ENCODE measurements around the gene COPA. TPM values are rescaled to one million over a fixed set of nuclear protein-coding genes. Genes with fewer than 3 reads are reported as not detected.

The COPA gene
- total and polyA plus RNA-seq, 12 donors, result 58.4 to 209 (median 134) TPM

GRCh38 chr1:160284220-160284781 lies 58.7 kb downstream of the COPA start:
- peaks cover 0 to 48% of the 10 kb centered on the region in 2 donors for H3K36me3 ChIP-seq (replicated peaks in 1 of 2)
- peak overlapping the region; percentile 48 to 80 (median 78) for H3K4me3 ChIP-seq
- TF ChIP-seq CTCF (IDR thresholded peaks at IDR 0.05), result no peak
- TF ChIP-seq POLR2A (IDR thresholded peaks at IDR 0.05), result peak; percentile 42 to 80
- intact Hi-C loops (cut with DNase I), result no loop called here
- WGBS, 4 donors, result 1 to 2% (median 1%) methylated on average over 14 to 15 of the region's 15 CpGs
- DNase-seq, result peak in 6 of 7 donors; percentile 63 to 84 (median 70)
- H3K9me3 ChIP-seq (replicated peaks in 1 of 3), result no peaks in the 10 kb centered on the region
- H3K27ac ChIP-seq, result peak overlapping the region; percentile 70 to 92 (median 88)
- peaks cover 11 to 20% of the 10 kb centered on the region in 2 donors for H3K4me1 ChIP-seq (replicated peaks in 1 of 2)
- H3K27me3 ChIP-seq, result no peaks in the 10 kb centered on the region

GRCh38 chr1:160282807-160283206 lies 60.2 kb downstream of the COPA start:
- 90 to 94% (median 92%) methylated on average over 7 of the region's 7 CpGs for WGBS, 4 donors
- no peak for DNase-seq
- TF ChIP-seq CTCF (IDR thresholded peaks at IDR 0.05), result no peak
- Histone ChIP-seq H3K27me3 (no peaks in the 10 kb centered on the region), H3K4me3 (no peak overlapping the region), H3K4me1 (replicated peaks in 1 of 2) (peaks cover 11 to 20% of the 10 kb centered on the region in 2 donors), H3K36me3 (replicated peaks in 1 of 2) (peaks cover 0 to 52% of the 10 kb centered on the region in 2 donors), H3K27ac (no peak overlapping the region), H3K9me3 (replicated peaks in 1 of 3) (no peaks in the 10 kb centered on the region)
- intact Hi-C loops (cut with DNase I), result no loop called here

- WGBS, 4 donors, result 79 to 88% (median 87%) methylated on average over 4 of the region's 4 CpGs
- Histone ChIP-seq H3K36me3 (replicated peaks in 1 of 2) (peaks cover 0 to 65% of the 10 kb centered on the region in 2 donors), H3K4me1 (replicated peaks in 1 of 2) (peaks cover 0 to 2% of the 10 kb centered on the region in 2 donors), H3K27ac (no peak overlapping the region), H3K9me3 (replicated peaks in 1 of 3) (no peaks in the 10 kb centered on the region), H3K27me3 (no peaks in the 10 kb centered on the region), H3K4me3 (no peak overlapping the region)
- no peak for DNase-seq
- intact Hi-C loops (cut with DNase I), result no loop called here
- TF ChIP-seq POLR2A (IDR thresholded peaks at IDR 0.05), result no peak
- TF ChIP-seq CTCF (IDR thresholded peaks at IDR 0.05), result no peak
Observed at GRCh38 chr1:160277987-160278386, 65.1 kb downstream of the COPA start.

GRCh38 chr1:160277330-160277729 lies 65.7 kb downstream of the COPA start:
- intact Hi-C loops (cut with DNase I), result no loop called here
- Histone ChIP-seq H3K4me3 (no peak overlapping the region), H3K27me3 (no peaks in the 10 kb centered on the region), H3K36me3 (replicated peaks in 1 of 2) (peaks cover 0 to 59% of the 10 kb centered on the region in 2 donors), H3K27ac (no peak overlapping the region), H3K9me3 (replicated peaks in 1 of 3) (no peaks in the 10 kb centered on the region), H3K4me1 (replicated peaks in 1 of 2) (no peaks in the 10 kb centered on the region)
- no peak for DNase-seq
- WGBS, 4 donors, result 84 to 92% (median 89%) methylated on average over 2 of the region's 2 CpGs
- no peak for TF ChIP-seq POLR2A (IDR thresholded peaks at IDR 0.05)
- TF ChIP-seq CTCF (IDR thresholded peaks at IDR 0.05), result no peak
